ENCODE results near the gene CYTH1.

CYTH1 gene

GRCh38 chr17:78781893-78782304 lies at the start of gene CYTH1:
Gene CYTH1, minus strand, starts transcription at chr17:78782273. Its CDS starts 50 bp downstream, at chr17:78782223.
- peaks cover 44% of the 10 kb centered on the region for H3K4me1 Mint-ChIP-seq (ENCODE audit: low read depth)
- peak within 1 kb of the TSS; percentile 94 for H3K27ac Mint-ChIP-seq
- peaks cover 18% of the 10 kb centered on the region for H3K36me3 Mint-ChIP-seq (ENCODE audit: low read depth)
- peak within 1 kb of the TSS; percentile 84 for H3K4me3 Mint-ChIP-seq
- no peaks in the 10 kb centered on the region for H3K9me3 Mint-ChIP-seq
- DNase-seq (ENCODE audit: low spot score) = no peak
- H3K27me3 Mint-ChIP-seq (ENCODE audit: low read depth) = no peaks in the 10 kb centered on the region

- Mint-ChIP-seq H3K36me3 (ENCODE audit: low read depth) (peaks cover 65% of the 10 kb centered on the region), H3K4me3 (no peak overlapping the region), H3K9me3 (no peaks in the 10 kb centered on the region), H3K27ac (no peak overlapping the region), H3K4me1 (ENCODE audit: low read depth) (peaks cover 13% of the 10 kb centered on the region), H3K27me3 (ENCODE audit: low read depth) (no peaks in the 10 kb centered on the region)
- DNase-seq (ENCODE audit: low spot score) = no peak
Measured at GRCh38 chr17:78829477-78829876, 47.4 kb upstream of the CYTH1 start.

GRCh38 chr17:78828470-78829185 lies 46.6 kb upstream of the CYTH1 start:
- peak overlapping the region; percentile 29 for H3K27ac Mint-ChIP-seq
- peaks cover 68% of the 10 kb centered on the region for H3K36me3 Mint-ChIP-seq (ENCODE audit: low read depth)

GRCh38 chr17:78826836-78827509 lies 44.9 kb upstream of the CYTH1 start:
- Mint-ChIP-seq H3K9me3 (no peaks in the 10 kb centered on the region), H3K27me3 (ENCODE audit: low read depth) (no peaks in the 10 kb centered on the region), H3K4me1 (ENCODE audit: low read depth) (peaks cover 24% of the 10 kb centered on the region), H3K36me3 (ENCODE audit: low read depth) (peaks cover 70% of the 10 kb centered on the region), H3K4me3 (no peak overlapping the region), H3K27ac (no peak overlapping the region)
- DNase-seq (ENCODE audit: low spot score) = no peak

More at GRCh38 chr17:78828470-78829185, 46.6 kb upstream of the CYTH1 start:
- Mint-ChIP-seq H3K9me3 (no peaks in the 10 kb centered on the region), H3K27me3 (ENCODE audit: low read depth) (no peaks in the 10 kb centered on the region), H3K4me1 (ENCODE audit: low read depth) (peaks cover 18% of the 10 kb centered on the region), H3K4me3 (no peak overlapping the region)
- DNase-seq (ENCODE audit: low spot score) = no peak

- no peak overlapping the region for H3K4me3 Mint-ChIP-seq
- H3K36me3 Mint-ChIP-seq (ENCODE audit: low read depth) = peaks cover 69% of the 10 kb centered on the region
Measured at GRCh38 chr17:78826421-78826820, 44.3 kb upstream of the CYTH1 start.

GRCh38 chr17:78825696-78826095 lies 43.6 kb upstream of the CYTH1 start:
- DNase-seq (ENCODE audit: low spot score) = no peak
- Mint-ChIP-seq H3K9me3 (no peaks in the 10 kb centered on the region), H3K4me3 (no peak overlapping the region), H3K4me1 (ENCODE audit: low read depth) (peaks cover 30% of the 10 kb centered on the region), H3K27me3 (ENCODE audit: low read depth) (no peaks in the 10 kb centered on the region), H3K27ac (no peak overlapping the region), H3K36me3 (ENCODE audit: low read depth) (peaks cover 74% of the 10 kb centered on the region)

More at GRCh38 chr17:78826421-78826820, 44.3 kb upstream of the CYTH1 start:
- H3K27ac Mint-ChIP-seq = no peak overlapping the region
- no peak for DNase-seq (ENCODE audit: low spot score)
- H3K9me3 Mint-ChIP-seq = no peaks in the 10 kb centered on the region
- peaks cover 25% of the 10 kb centered on the region for H3K4me1 Mint-ChIP-seq (ENCODE audit: low read depth)
- H3K27me3 Mint-ChIP-seq (ENCODE audit: low read depth) = no peaks in the 10 kb centered on the region

- Mint-ChIP-seq H3K36me3 (ENCODE audit: low read depth) (peaks cover 78% of the 10 kb centered on the region), H3K27ac (peak overlapping the region; percentile 52), H3K27me3 (ENCODE audit: low read depth) (no peaks in the 10 kb centered on the region)
Measured at GRCh38 chr17:78824240-78824639, 42.2 kb upstream of the CYTH1 start.

GRCh38 chr17:78823282-78824046 lies 41.4 kb upstream of the CYTH1 start:
- no peaks in the 10 kb centered on the region for H3K27me3 Mint-ChIP-seq (ENCODE audit: low read depth)
- no peaks in the 10 kb centered on the region for H3K9me3 Mint-ChIP-seq
- no peak overlapping the region for H3K4me3 Mint-ChIP-seq
- peak overlapping the region; percentile 52 for H3K27ac Mint-ChIP-seq
- H3K36me3 Mint-ChIP-seq (ENCODE audit: low read depth) = peaks cover 79% of the 10 kb centered on the region
- peaks cover 52% of the 10 kb centered on the region for H3K4me1 Mint-ChIP-seq (ENCODE audit: low read depth)
- no peak for DNase-seq (ENCODE audit: low spot score)

More at GRCh38 chr17:78824240-78824639, 42.2 kb upstream of the CYTH1 start:
- H3K9me3 Mint-ChIP-seq = no peaks in the 10 kb centered on the region
- H3K4me3 Mint-ChIP-seq = no peak overlapping the region
- H3K4me1 Mint-ChIP-seq (ENCODE audit: low read depth) = peaks cover 44% of the 10 kb centered on the region
- no peak for DNase-seq (ENCODE audit: low spot score)

GRCh38 chr17:78822552-78822951 lies 40.5 kb upstream of the CYTH1 start:
- H3K4me1 Mint-ChIP-seq (ENCODE audit: low read depth) = peaks cover 53% of the 10 kb centered on the region

GRCh38 chr17:78821961-78822360 lies 39.9 kb upstream of the CYTH1 start:
- H3K4me1 Mint-ChIP-seq (ENCODE audit: low read depth) = peaks cover 59% of the 10 kb centered on the region
- H3K27ac Mint-ChIP-seq = peak overlapping the region; percentile 53
- H3K9me3 Mint-ChIP-seq = no peaks in the 10 kb centered on the region
- no peak overlapping the region for H3K4me3 Mint-ChIP-seq
- H3K27me3 Mint-ChIP-seq (ENCODE audit: low read depth) = no peaks in the 10 kb centered on the region
- H3K36me3 Mint-ChIP-seq (ENCODE audit: low read depth) = peaks cover 80% of the 10 kb centered on the region
- no peak for DNase-seq (ENCODE audit: low spot score)

More at GRCh38 chr17:78822552-78822951, 40.5 kb upstream of the CYTH1 start:
- DNase-seq (ENCODE audit: low spot score) = no peak
- peaks cover 77% of the 10 kb centered on the region for H3K36me3 Mint-ChIP-seq (ENCODE audit: low read depth)
- H3K27me3 Mint-ChIP-seq (ENCODE audit: low read depth) = no peaks in the 10 kb centered on the region
- H3K9me3 Mint-ChIP-seq = no peaks in the 10 kb centered on the region
- H3K27ac Mint-ChIP-seq = peak overlapping the region; percentile 53
- H3K4me3 Mint-ChIP-seq = no peak overlapping the region

- Mint-ChIP-seq H3K27me3 (ENCODE audit: low read depth) (no peaks in the 10 kb centered on the region), H3K4me3 (peak overlapping the region; percentile 38), H3K4me1 (ENCODE audit: low read depth) (peaks cover 63% of the 10 kb centered on the region)
Measured at GRCh38 chr17:78820841-78821240, 38.8 kb upstream of the CYTH1 start.

GRCh38 chr17:78819806-78820792 lies 38.0 kb upstream of the CYTH1 start:
- Mint-ChIP-seq H3K27me3 (ENCODE audit: low read depth) (no peaks in the 10 kb centered on the region), H3K27ac (peak overlapping the region; percentile 95), H3K9me3 (no peaks in the 10 kb centered on the region), H3K4me1 (ENCODE audit: low read depth) (peaks cover 59% of the 10 kb centered on the region), H3K4me3 (peak overlapping the region; percentile 81), H3K36me3 (ENCODE audit: low read depth) (peaks cover 84% of the 10 kb centered on the region)
- no peak for DNase-seq (ENCODE audit: low spot score)

More at GRCh38 chr17:78820841-78821240, 38.8 kb upstream of the CYTH1 start:
- Mint-ChIP-seq H3K36me3 (ENCODE audit: low read depth) (peaks cover 81% of the 10 kb centered on the region), H3K9me3 (no peaks in the 10 kb centered on the region), H3K27ac (peak overlapping the region; percentile 95)
- no peak for DNase-seq (ENCODE audit: low spot score)

GRCh38 chr17:78819402-78819801 lies 37.3 kb upstream of the CYTH1 start:
- peak overlapping the region; percentile 95 for H3K27ac Mint-ChIP-seq
- peaks cover 78% of the 10 kb centered on the region for H3K36me3 Mint-ChIP-seq (ENCODE audit: low read depth)
- no peak for DNase-seq (ENCODE audit: low spot score)
- H3K4me1 Mint-ChIP-seq (ENCODE audit: low read depth) = peaks cover 52% of the 10 kb centered on the region
- H3K27me3 Mint-ChIP-seq (ENCODE audit: low read depth) = no peaks in the 10 kb centered on the region
- H3K4me3 Mint-ChIP-seq = peak overlapping the region; percentile 81
- H3K9me3 Mint-ChIP-seq = no peaks in the 10 kb centered on the region

All from T-helper 2 cell treated with Interferon-gamma antibody and Interleukin-4, amounts not matched to agents 5 μg/mL and 100 μg/mL, for 36 hours (primary cell).